ENCODE results near the gene LTF. TPM values are rescaled to one million over a fixed set of nuclear protein-coding genes. Genes with fewer than 3 reads are reported as not detected.

The LTF gene
- total and polyA plus RNA-seq, 9 of the 15 experiments (the other 6 are each of a cell fraction or from before 2014, with no cell fraction given) = 0.07 TPM; not detected in 8

DNA sequence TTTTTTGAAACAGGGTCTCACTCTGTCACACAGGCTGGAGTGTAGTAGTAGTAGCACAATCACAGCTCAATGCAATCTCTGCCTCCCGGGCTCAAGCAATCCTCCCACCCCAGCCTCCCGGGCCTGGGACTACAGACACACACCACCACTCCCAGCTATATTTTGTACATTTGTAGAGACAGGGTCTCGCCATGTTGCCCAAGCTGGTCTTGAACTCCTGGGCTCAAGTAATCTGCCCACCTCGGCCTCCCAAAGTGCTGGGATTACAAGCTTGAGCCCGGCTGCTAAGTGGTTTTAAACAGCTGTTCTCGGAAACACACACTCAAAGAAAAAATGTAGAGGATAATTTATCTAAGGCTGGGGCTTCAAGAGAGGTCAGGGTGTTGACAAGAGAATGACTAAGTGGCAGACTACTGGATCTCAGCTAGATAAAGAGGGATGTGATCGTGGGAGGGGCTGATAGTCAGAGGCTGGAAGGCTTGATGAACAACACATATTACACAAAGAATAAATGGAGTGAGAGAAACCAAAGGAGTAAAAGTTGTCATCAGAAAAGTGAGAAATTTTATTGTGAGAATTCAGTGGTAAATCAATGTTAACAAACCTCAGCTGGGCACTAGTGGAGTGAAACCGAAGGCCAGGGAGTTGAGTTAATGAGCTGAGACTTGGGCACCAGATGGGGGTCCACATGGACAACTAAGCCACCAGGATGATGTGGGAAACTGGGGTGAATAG lies 64.5 kb downstream of the LTF start (continued):
- TF ChIP-seq, protein P1, sequence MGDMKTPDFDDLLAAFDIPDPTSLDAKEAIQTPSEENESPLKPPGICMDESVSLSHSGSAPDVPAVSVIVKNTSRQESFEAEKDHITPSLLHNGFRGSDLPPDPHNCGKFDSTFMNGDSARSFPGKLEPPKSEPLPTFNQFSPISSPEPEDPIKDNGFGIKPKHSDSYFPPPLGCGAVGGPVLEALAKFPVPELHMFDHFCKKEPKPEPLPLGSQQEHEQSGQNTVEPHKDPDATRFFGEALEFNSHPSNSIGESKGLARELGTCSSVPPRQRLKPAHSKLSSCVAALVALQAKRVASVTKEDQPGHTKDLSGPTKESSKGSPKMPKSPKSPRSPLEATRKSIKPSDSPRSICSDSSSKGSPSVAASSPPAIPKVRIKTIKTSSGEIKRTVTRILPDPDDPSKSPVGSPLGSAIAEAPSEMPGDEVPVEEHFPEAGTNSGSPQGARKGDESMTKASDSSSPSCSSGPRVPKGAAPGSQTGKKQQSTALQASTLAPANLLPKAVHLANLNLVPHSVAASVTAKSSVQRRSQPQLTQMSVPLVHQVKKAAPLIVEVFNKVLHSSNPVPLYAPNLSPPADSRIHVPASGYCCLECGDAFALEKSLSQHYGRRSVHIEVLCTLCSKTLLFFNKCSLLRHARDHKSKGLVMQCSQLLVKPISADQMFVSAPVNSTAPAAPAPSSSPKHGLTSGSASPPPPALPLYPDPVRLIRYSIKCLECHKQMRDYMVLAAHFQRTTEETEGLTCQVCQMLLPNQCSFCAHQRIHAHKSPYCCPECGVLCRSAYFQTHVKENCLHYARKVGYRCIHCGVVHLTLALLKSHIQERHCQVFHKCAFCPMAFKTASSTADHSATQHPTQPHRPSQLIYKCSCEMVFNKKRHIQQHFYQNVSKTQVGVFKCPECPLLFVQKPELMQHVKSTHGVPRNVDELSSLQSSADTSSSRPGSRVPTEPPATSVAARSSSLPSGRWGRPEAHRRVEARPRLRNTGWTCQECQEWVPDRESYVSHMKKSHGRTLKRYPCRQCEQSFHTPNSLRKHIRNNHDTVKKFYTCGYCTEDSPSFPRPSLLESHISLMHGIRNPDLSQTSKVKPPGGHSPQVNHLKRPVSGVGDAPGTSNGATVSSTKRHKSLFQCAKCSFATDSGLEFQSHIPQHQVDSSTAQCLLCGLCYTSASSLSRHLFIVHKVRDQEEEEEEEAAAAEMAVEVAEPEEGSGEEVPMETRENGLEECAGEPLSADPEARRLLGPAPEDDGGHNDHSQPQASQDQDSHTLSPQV (IDR thresholded peaks at IDR 0.05) = no peak
- TF ChIP-seq SP2 (IDR thresholded peaks at IDR 0.05; ENCODE audit: extremely low read depth, low read depth, low read length, poor library complexity, severe bottlenecking) (no peak), MAZ (CRISPR knock-in tag; conservative IDR thresholded peaks at IDR 0.05 in 1 of 2, IDR thresholded peaks at IDR 0.05 in 1 of 2) (peak; percentile 26 to 75; a peak in 3 of 4 replicates), MAFK (IDR thresholded peaks at IDR 0.05; ENCODE audit: low read length) (peak; percentile 65), XRCC5 (IDR thresholded peaks at IDR 0.05; ENCODE audit: low read depth, low read length) (no peak), SMARCA5 (IDR thresholded peaks at IDR 0.05) (peak; percentile 10; the same call in 1 of the 2 replicates), L3MBTL2 (IDR thresholded peaks at IDR 0.05) (peak; percentile 23; the same call in 1 of the 2 replicates), SRF (CRISPR knock-in tag; IDR thresholded peaks at IDR 0.05) (0 out of 4 replicates have a peak, but pooled peaks of 1 of the 2 experiments have one; percentile 19), ZNF212 (CRISPR knock-in tag; IDR thresholded peaks at IDR 0.05) (no peak), ZZZ3 (IDR thresholded peaks at IDR 0.05) (no peak), ZSCAN32 (CRISPR knock-in tag; IDR thresholded peaks at IDR 0.05) (no peak), SMAD2 (IDR thresholded peaks at IDR 0.05; ENCODE audit: low read depth, low read length) (no peak)
- TF ChIP-seq, protein P2, sequence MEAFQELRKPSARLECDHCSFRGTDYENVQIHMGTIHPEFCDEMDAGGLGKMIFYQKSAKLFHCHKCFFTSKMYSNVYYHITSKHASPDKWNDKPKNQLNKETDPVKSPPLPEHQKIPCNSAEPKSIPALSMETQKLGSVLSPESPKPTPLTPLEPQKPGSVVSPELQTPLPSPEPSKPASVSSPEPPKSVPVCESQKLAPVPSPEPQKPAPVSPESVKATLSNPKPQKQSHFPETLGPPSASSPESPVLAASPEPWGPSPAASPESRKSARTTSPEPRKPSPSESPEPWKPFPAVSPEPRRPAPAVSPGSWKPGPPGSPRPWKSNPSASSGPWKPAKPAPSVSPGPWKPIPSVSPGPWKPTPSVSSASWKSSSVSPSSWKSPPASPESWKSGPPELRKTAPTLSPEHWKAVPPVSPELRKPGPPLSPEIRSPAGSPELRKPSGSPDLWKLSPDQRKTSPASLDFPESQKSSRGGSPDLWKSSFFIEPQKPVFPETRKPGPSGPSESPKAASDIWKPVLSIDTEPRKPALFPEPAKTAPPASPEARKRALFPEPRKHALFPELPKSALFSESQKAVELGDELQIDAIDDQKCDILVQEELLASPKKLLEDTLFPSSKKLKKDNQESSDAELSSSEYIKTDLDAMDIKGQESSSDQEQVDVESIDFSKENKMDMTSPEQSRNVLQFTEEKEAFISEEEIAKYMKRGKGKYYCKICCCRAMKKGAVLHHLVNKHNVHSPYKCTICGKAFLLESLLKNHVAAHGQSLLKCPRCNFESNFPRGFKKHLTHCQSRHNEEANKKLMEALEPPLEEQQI (IDR thresholded peaks at IDR 0.05) = no peak
- TF ChIP-seq, protein P3, sequence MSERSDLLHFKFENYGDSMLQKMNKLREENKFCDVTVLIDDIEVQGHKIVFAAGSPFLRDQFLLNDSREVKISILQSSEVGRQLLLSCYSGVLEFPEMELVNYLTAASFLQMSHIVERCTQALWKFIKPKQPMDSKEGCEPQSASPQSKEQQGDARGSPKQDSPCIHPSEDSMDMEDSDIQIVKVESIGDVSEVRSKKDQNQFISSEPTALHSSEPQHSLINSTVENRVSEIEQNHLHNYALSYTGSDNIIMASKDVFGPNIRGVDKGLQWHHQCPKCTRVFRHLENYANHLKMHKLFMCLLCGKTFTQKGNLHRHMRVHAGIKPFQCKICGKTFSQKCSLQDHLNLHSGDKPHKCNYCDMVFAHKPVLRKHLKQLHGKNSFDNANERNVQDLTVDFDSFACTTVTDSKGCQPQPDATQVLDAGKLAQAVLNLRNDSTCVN (CRISPR knock-in tag; IDR thresholded peaks at IDR 0.05) = no peak; the same call in 1 of the 2 replicates
- TF ChIP-seq, protein P4, sequence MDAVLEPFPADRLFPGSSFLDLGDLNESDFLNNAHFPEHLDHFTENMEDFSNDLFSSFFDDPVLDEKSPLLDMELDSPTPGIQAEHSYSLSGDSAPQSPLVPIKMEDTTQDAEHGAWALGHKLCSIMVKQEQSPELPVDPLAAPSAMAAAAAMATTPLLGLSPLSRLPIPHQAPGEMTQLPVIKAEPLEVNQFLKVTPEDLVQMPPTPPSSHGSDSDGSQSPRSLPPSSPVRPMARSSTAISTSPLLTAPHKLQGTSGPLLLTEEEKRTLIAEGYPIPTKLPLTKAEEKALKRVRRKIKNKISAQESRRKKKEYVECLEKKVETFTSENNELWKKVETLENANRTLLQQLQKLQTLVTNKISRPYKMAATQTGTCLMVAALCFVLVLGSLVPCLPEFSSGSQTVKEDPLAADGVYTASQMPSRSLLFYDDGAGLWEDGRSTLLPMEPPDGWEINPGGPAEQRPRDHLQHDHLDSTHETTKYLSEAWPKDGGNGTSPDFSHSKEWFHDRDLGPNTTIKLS (IDR thresholded peaks at IDR 0.05; ENCODE audit: borderline replicate concordance, low read depth) = no peak
- TF ChIP-seq, protein P5, sequence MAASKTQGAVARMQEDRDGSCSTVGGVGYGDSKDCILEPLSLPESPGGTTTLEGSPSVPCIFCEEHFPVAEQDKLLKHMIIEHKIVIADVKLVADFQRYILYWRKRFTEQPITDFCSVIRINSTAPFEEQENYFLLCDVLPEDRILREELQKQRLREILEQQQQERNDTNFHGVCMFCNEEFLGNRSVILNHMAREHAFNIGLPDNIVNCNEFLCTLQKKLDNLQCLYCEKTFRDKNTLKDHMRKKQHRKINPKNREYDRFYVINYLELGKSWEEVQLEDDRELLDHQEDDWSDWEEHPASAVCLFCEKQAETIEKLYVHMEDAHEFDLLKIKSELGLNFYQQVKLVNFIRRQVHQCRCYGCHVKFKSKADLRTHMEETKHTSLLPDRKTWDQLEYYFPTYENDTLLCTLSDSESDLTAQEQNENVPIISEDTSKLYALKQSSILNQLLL (CRISPR knock-in tag; IDR thresholded peaks at IDR 0.05; ENCODE audit: borderline replicate concordance) = no peak

All from K562 (cell line).